HepG2 (cell line): ENCODE data around the gene RBM28. TPM values are rescaled to one million over a fixed set of nuclear protein-coding genes. Genes with fewer than 3 reads are reported as not detected.

Experiments
- FOXA1 ChIP-seq, 2 experiments: fragments of 450-650 bp in 1 of 2; sonication (generic) in 1 of 2; formaldehyde crosslinking in 1 of 2; IDR thresholded peaks; 2 replicates each; pipeline versions ENCODE4 v1.4.0 to v1.6.1; 2016 to 2020; ENCODE audit warnings: missing genetic modification reagents in 1 of 2
- SMARCC2 ChIP-seq: fragments of 450-650 bp; IDR thresholded peaks from 2 replicates; pipeline ENCODE4 v1.6.1; 2017; ENCODE audit warnings: antibody characterized with exemption, mild to moderate bottlenecking
- ZNF33A ChIP-seq: sonication (generic); formaldehyde crosslinking; IDR thresholded peaks from 2 replicates; pipeline ENCODE4 v1.5.1; 2020; ENCODE audit warnings: missing genetic modification reagents, mild to moderate bottlenecking, moderate library complexity, borderline replicate concordance
- ZNF383 ChIP-seq: sonication (generic); formaldehyde crosslinking; IDR thresholded peaks from 2 replicates; pipeline ENCODE4 v1.4.0; 2020; ENCODE audit warnings: missing genetic modification reagents, mild to moderate bottlenecking, borderline replicate concordance
- ZNF432 ChIP-seq: sonication (generic); formaldehyde crosslinking; IDR thresholded peaks from 2 replicates; pipeline ENCODE4 v1.5.0; 2020; ENCODE audit warnings: missing genetic modification reagents, mild to moderate bottlenecking, borderline replicate concordance
- ZNF782 ChIP-seq: sonication (generic); formaldehyde crosslinking; IDR thresholded peaks from 2 replicates; pipeline ENCODE4 v1.4.0; 2020; ENCODE audit warnings: missing genetic modification reagents, mild to moderate bottlenecking, borderline replicate concordance
- polyA plus RNA-seq, 8 experiments: library from polyadenylated mRNA; depleted of rRNA in 3 of 8; stranded (reverse) in 7 of 8; unstranded in 1 of 8; fragments of >200 nt; fragmentation: Illumina TruSeq in 4 of 8; extraction: Trizol in 4 of 8; gene quantifications; 2 replicates each; pipeline versions ENCODE4 v1.2.1 to v1.2.3, GENCODE V29; 2011 to 2016; ENCODE audit warnings: low read depth in 4 of 8, missing spikeins in 1 of 8, mixed read lengths in 1 of 8; ENCODE audit not compliant: insufficient read depth in 1 of 8
- total RNA-seq, 5 experiments: library from RNA; depleted of rRNA; stranded (reverse); fragments of >200 nt; fragmentation: Illumina TruSeq; extraction: Trizol; gene quantifications; 2 replicates each; pipeline ENCODE4 v1.2.3, GENCODE V29; 2016; ENCODE audit warnings: low read depth in 1 of 5
- TF ChIP-seq, protein P1 (sequence below): sonication (generic); formaldehyde crosslinking; IDR thresholded peaks from 2 replicates; pipeline ENCODE4 v1.5.0; 2020; ENCODE audit warnings: missing genetic modification reagents, mild to moderate bottlenecking, borderline replicate concordance
- TF ChIP-seq, protein P2 (sequence below): fragments of 450-650 bp; IDR thresholded peaks from 2 replicates; pipeline ENCODE4 v1.6.1; 2017; ENCODE audit warnings: mild to moderate bottlenecking
- TF ChIP-seq, protein P3 (sequence below): sonication (generic); formaldehyde crosslinking; IDR thresholded peaks from 2 replicates; pipeline ENCODE4 v1.4.0; 2020; ENCODE audit warnings: missing genetic modification reagents, borderline replicate concordance
- TF ChIP-seq, protein P4 (sequence below): sonication (generic); formaldehyde crosslinking; conservative IDR thresholded peaks from 2 replicates; pipeline ENCODE4 v1.8.0; 2022; ENCODE audit warnings: low read depth, missing genetic modification reagents
- TF ChIP-seq, protein P5 (sequence below): sonication (generic); formaldehyde crosslinking; IDR thresholded peaks from 2 replicates; pipeline ENCODE4 v1.4.0; 2020; ENCODE audit warnings: missing genetic modification reagents

The RBM28 gene
- total and polyA plus RNA-seq, 2 of the 13 experiments (the other 11 are each of a cell fraction or from before 2014, with no cell fraction given): 20.5 to 49.0 TPM

DNA sequence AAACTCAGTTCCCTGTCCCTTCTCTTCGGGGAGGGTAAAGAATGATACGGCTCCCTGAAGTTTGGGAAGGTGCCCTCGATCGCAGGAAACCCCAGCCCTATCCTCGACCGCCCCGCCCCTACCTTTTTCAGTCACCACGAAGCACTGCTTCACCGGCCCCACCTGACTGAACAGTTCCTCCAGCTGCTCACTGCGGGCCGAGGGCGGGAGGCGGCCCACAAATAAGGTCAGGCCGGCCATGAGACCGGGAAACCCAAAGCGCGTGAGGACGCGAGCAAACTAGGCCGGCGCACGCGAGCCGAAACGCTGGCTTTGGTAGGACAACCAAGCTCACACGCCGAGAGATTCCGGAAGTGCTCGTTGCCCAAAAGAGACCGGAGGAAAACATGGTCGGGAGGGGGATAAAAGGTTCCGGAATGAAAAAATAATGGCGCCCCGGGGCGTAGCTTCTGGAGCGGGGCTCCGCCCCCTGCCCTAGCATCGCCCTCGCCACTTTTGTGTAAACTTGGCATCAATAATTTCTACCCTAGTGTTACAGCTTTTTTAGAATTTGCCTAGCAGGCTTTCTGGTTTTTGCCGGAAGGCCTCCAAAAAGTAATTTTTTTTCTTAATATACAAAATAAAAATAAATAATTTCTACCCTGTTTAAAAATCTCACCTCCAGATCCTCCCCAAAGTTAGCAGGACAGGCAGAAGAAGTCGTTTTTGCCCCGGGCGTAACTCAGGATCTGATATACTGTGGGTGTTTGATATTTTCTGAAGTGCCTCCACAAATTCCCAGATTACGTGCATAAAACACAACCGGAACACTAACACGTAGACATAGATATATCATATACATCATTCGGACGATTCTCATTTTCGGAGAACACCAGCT lies at the start of gene RBM28 (continued):
- TF ChIP-seq ZNF33A (CRISPR knock-in tag) (0 out of 2 replicates have a peak, but pooled peaks have one; percentile 81), ZNF383 (CRISPR knock-in tag) (no peak), SMARCC2 (no peak), FOXA1 (IDR thresholded peaks at IDR 0.05) (no peak), FOXA1 (CRISPR knock-in tag; IDR thresholded peaks at IDR 0.05) (peak; percentile 46; the same call in 1 of the 2 replicates), ZNF432 (no peak), ZNF782 (peak; percentile 99)
- TF ChIP-seq, protein P1, sequence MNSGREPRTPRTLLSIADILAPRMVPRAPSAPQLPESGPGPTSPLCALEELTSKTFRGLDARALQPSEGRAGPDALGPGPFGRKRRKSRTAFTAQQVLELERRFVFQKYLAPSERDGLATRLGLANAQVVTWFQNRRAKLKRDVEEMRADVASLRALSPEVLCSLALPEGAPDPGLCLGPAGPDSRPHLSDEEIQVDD (CRISPR knock-in tag): peak; percentile 98; the same call in 1 of the 2 replicates
- TF ChIP-seq, protein P2, sequence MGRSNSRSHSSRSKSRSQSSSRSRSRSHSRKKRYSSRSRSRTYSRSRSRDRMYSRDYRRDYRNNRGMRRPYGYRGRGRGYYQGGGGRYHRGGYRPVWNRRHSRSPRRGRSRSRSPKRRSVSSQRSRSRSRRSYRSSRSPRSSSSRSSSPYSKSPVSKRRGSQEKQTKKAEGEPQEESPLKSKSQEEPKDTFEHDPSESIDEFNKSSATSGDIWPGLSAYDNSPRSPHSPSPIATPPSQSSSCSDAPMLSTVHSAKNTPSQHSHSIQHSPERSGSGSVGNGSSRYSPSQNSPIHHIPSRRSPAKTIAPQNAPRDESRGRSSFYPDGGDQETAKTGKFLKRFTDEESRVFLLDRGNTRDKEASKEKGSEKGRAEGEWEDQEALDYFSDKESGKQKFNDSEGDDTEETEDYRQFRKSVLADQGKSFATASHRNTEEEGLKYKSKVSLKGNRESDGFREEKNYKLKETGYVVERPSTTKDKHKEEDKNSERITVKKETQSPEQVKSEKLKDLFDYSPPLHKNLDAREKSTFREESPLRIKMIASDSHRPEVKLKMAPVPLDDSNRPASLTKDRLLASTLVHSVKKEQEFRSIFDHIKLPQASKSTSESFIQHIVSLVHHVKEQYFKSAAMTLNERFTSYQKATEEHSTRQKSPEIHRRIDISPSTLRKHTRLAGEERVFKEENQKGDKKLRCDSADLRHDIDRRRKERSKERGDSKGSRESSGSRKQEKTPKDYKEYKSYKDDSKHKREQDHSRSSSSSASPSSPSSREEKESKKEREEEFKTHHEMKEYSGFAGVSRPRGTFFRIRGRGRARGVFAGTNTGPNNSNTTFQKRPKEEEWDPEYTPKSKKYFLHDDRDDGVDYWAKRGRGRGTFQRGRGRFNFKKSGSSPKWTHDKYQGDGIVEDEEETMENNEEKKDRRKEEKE: no peak
- TF ChIP-seq, protein P3, sequence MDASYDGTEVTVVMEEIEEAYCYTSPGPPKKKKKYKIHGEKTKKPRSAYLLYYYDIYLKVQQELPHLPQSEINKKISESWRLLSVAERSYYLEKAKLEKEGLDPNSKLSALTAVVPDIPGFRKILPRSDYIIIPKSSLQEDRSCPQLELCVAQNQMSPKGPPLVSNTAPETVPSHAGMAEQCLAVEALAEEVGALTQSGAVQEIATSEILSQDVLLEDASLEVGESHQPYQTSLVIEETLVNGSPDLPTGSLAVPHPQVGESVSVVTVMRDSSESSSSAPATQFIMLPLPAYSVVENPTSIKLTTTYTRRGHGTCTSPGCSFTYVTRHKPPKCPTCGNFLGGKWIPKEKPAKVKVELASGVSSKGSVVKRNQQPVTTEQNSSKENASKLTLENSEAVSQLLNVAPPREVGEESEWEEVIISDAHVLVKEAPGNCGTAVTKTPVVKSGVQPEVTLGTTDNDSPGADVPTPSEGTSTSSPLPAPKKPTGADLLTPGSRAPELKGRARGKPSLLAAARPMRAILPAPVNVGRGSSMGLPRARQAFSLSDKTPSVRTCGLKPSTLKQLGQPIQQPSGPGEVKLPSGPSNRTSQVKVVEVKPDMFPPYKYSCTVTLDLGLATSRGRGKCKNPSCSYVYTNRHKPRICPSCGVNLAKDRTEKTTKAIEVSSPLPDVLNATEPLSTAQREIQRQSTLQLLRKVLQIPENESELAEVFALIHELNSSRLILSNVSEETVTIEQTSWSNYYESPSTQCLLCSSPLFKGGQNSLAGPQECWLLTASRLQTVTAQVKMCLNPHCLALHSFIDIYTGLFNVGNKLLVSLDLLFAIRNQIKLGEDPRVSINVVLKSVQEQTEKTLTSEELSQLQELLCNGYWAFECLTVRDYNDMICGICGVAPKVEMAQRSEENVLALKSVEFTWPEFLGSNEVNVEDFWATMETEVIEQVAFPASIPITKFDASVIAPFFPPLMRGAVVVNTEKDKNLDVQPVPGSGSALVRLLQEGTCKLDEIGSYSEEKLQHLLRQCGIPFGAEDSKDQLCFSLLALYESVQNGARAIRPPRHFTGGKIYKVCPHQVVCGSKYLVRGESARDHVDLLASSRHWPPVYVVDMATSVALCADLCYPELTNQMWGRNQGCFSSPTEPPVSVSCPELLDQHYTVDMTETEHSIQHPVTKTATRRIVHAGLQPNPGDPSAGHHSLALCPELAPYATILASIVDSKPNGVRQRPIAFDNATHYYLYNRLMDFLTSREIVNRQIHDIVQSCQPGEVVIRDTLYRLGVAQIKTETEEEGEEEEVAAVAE: peak; percentile 95
- TF ChIP-seq, protein P4, sequence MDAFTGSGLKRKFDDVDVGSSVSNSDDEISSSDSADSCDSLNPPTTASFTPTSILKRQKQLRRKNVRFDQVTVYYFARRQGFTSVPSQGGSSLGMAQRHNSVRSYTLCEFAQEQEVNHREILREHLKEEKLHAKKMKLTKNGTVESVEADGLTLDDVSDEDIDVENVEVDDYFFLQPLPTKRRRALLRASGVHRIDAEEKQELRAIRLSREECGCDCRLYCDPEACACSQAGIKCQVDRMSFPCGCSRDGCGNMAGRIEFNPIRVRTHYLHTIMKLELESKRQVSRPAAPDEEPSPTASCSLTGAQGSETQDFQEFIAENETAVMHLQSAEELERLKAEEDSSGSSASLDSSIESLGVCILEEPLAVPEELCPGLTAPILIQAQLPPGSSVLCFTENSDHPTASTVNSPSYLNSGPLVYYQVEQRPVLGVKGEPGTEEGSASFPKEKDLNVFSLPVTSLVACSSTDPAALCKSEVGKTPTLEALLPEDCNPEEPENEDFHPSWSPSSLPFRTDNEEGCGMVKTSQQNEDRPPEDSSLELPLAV (CRISPR knock-in tag): peak; percentile 97
- TF ChIP-seq, protein P5, sequence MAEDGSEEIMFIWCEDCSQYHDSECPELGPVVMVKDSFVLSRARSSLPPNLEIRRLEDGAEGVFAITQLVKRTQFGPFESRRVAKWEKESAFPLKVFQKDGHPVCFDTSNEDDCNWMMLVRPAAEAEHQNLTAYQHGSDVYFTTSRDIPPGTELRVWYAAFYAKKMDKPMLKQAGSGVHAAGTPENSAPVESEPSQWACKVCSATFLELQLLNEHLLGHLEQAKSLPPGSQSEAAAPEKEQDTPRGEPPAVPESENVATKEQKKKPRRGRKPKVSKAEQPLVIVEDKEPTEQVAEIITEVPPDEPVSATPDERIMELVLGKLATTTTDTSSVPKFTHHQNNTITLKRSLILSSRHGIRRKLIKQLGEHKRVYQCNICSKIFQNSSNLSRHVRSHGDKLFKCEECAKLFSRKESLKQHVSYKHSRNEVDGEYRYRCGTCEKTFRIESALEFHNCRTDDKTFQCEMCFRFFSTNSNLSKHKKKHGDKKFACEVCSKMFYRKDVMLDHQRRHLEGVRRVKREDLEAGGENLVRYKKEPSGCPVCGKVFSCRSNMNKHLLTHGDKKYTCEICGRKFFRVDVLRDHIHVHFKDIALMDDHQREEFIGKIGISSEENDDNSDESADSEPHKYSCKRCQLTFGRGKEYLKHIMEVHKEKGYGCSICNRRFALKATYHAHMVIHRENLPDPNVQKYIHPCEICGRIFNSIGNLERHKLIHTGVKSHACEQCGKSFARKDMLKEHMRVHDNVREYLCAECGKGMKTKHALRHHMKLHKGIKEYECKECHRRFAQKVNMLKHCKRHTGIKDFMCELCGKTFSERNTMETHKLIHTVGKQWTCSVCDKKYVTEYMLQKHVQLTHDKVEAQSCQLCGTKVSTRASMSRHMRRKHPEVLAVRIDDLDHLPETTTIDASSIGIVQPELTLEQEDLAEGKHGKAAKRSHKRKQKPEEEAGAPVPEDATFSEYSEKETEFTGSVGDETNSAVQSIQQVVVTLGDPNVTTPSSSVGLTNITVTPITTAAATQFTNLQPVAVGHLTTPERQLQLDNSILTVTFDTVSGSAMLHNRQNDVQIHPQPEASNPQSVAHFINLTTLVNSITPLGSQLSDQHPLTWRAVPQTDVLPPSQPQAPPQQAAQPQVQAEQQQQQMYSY (CRISPR knock-in tag): peak; percentile 78; the same call in 1 of the 2 replicates
